ENCODE results near the gene ITSN2. TPM values are rescaled to one million over a fixed set of nuclear protein-coding genes. Genes with fewer than 3 reads are reported as not detected.

Gene ITSN2
- total RNA-seq, 3 donors from 2014 or later, result 48.4 to 82.8 (median 54.0) TPM

DNA sequence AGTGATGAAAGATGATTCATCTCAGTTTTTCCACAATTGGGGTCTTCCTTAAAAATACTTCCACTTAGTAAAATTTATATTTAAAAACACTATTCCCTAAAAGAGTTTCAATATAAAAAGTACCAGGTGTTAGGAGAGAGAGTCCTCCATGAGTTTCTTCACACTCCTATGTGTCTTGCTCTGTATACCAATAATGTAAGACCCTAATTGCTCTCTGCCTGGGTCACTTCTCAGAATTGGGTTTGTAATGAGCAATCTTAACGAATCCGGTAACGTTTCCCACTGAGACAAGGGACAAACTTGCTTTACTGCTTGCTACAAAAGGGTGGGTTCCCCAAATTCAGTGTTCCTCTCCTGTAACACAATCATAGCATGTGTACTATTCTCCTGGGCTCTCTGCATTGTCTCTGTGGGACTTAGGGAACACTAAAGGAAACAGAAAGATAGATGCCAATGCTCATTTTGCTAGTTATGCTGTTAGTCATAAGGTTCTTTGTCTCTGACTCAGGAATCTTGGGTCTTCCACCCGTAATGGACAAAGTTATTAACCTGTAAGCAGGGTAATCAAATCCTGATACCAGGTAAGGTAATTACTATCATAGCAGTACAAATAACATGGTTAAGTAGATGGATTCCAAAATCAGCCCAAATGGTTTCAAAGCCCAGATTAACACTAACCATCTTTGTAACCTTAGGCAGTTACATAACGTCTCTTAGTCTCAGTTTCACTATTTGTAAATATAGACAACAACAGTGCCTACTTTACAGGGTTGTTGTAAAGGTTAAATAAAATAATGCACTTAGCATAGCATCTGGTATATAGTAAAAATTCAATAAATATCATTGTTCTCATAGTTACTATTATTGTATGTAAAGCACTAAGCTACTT is 46.3 kb downstream of the ITSN2 start:
- H3K4me1 ChIP-seq (ENCODE audit: low read depth), result no peaks in the 10 kb centered on the region
- H3K9me3 ChIP-seq, result no peaks in the 10 kb centered on the region
- DNase-seq, result no peak
- no peak for ATAC-seq
- TF ChIP-seq, protein P1, sequence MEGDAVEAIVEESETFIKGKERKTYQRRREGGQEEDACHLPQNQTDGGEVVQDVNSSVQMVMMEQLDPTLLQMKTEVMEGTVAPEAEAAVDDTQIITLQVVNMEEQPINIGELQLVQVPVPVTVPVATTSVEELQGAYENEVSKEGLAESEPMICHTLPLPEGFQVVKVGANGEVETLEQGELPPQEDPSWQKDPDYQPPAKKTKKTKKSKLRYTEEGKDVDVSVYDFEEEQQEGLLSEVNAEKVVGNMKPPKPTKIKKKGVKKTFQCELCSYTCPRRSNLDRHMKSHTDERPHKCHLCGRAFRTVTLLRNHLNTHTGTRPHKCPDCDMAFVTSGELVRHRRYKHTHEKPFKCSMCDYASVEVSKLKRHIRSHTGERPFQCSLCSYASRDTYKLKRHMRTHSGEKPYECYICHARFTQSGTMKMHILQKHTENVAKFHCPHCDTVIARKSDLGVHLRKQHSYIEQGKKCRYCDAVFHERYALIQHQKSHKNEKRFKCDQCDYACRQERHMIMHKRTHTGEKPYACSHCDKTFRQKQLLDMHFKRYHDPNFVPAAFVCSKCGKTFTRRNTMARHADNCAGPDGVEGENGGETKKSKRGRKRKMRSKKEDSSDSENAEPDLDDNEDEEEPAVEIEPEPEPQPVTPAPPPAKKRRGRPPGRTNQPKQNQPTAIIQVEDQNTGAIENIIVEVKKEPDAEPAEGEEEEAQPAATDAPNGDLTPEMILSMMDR (IDR thresholded peaks at IDR 0.05), result no peak
- no peak overlapping the region for H3K4me3 ChIP-seq
- intact Hi-C loops (cut with DNase I, micrococcal nuclease), result no loop called here
- no peaks in the 10 kb centered on the region for H3K36me3 ChIP-seq (ENCODE audit: low read depth)

DNA sequence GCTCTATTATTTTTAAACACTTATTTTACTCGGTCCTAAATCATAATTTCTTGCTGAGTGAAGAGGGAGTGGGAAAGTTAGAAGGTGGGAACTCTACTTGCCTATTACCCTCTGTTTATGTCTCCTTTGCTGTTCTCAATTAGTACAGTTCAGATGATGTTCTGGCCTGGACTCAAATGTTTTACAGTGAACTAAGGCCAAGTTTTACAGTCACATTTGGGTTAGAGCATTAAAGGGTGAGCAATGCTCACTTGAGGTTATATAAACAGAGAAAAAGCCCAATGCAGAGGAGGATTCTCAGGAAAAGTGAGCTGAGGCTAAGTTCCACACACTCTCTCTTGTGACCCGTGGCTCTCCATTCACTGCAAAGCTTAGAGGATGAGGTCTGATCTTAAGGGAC is 52.4 kb downstream of the ITSN2 start:
- DNase-seq (no peak), ATAC-seq (no peak)
- Histone ChIP-seq H3K36me3 (ENCODE audit: low read depth) (no peaks in the 10 kb centered on the region), H3K9me3 (no peaks in the 10 kb centered on the region), H3K4me3 (no peak overlapping the region), H3K4me1 (ENCODE audit: low read depth) (no peaks in the 10 kb centered on the region)
- intact Hi-C loops (cut with DNase I, micrococcal nuclease), result no loop called here
- TF ChIP-seq, protein P1 (IDR thresholded peaks at IDR 0.05), result no peak

DNA sequence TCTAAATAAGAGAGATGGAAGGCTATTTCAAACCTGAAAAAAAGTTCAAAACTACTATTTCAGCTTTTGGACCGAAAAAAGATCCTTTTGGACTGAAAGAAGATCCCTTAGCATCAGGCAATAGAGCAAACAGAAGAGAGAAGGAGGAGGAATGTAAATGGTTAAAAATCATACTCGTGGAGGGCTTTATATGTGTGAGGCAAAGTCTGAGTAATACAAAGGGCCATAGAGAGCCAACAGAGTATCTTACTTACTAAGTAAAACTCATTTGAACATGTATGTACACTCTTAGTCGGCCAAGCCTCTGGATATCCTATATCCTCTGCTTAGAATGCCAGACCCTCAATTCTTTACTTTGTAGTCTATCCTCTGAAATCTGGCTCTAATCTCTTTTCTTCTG is 55.7 kb downstream of the ITSN2 start:
- intact Hi-C loops (cut with DNase I, micrococcal nuclease), result no loop called here
- TF ChIP-seq, protein P1 (IDR thresholded peaks at IDR 0.05), result no peak
- Histone ChIP-seq H3K4me3 (no peak overlapping the region), H3K9me3 (no peaks in the 10 kb centered on the region), H3K36me3 (ENCODE audit: low read depth) (no peaks in the 10 kb centered on the region), H3K4me1 (ENCODE audit: low read depth) (no peaks in the 10 kb centered on the region)
- no peak for DNase-seq
- no peak for ATAC-seq

DNA sequence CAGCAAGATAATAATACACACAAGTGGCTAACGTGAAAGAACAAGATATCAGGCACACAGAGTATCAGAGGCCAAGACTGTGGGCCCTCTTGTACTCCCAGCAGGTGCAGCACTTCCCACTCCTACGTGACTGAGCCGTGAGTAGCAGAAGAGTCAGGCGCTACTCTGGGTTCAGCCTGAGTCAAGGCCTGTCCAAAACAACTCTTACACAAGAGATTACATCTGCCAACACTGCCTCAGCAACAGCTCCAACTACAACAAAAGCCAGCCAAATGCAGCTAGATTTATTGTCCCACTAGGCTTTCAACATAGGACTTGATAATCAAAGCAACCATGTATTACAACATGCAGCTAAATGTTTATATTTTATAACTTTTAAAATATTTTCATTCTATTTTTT is 56.2 kb downstream of the ITSN2 start:
- H3K36me3 ChIP-seq (ENCODE audit: low read depth), result no peaks in the 10 kb centered on the region
- intact Hi-C loops (cut with DNase I, micrococcal nuclease), result no loop called here
- ATAC-seq, result peak; percentile 64

DNA sequence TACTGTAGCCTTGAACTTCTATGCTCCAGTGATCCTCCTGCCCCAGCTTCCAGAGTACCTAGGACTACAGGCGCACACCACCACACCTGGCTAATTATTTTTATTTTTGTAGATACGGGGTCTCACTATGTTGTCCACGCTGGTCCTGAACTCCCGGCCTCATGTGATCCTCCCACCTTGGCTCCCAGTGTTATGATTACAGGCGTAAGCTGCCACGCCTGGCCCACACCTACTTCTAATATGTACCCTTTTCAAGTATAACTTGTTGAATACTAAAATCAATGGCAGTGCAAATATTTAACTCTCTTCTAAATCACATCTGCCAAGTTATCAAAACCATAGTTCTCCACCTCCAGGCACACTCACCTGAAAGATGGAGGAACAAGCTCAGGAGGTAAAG is 58.7 kb downstream of the ITSN2 start:
- no peak for ATAC-seq
- no peak for DNase-seq
- no peaks in the 10 kb centered on the region for H3K4me1 ChIP-seq (ENCODE audit: low read depth)
- H3K9me3 ChIP-seq, result no peaks in the 10 kb centered on the region
- no peak overlapping the region for H3K4me3 ChIP-seq
- H3K36me3 ChIP-seq (ENCODE audit: low read depth), result no peaks in the 10 kb centered on the region
- intact Hi-C loops (cut with DNase I, micrococcal nuclease), result no loop called here
- TF ChIP-seq, protein P1 (IDR thresholded peaks at IDR 0.05), result no peak

More for the DNA sequence above, 56.2 kb downstream of the ITSN2 start:
- Histone ChIP-seq H3K4me1 (ENCODE audit: low read depth) (no peaks in the 10 kb centered on the region), H3K9me3 (no peaks in the 10 kb centered on the region), H3K4me3 (no peak overlapping the region)
- TF ChIP-seq, protein P1 (IDR thresholded peaks at IDR 0.05), result no peak
- peak in 1 of 3 donors; percentile 30 for DNase-seq

All from mucosa of descending colon (tissue), 3 donors.